B cell (primary cell): ENCODE measurements around the gene IKZF2.

Experiments
- EZH2 ChIP-seq: IDR thresholded peaks from 2 replicates; pipeline ENCODE4 v1.6.1; 2012; ENCODE audit warnings: borderline replicate concordance, low read depth, mild to moderate bottlenecking, moderate library complexity, low read length; ENCODE audit not compliant: insufficient read depth, poor library complexity, severe bottlenecking
- TF ChIP-seq, protein P1 (sequence below): fragments of 200-600 bp; IDR thresholded peaks from one replicate; pipeline ENCODE4 v1.8.0; 2022; ENCODE audit warnings: antibody characterized with exemption, mild to moderate bottlenecking

GRCh38 chr2:213013979-213014378 is 137.4 kb downstream of the IKZF2 start:
- TF ChIP-seq, protein P1, sequence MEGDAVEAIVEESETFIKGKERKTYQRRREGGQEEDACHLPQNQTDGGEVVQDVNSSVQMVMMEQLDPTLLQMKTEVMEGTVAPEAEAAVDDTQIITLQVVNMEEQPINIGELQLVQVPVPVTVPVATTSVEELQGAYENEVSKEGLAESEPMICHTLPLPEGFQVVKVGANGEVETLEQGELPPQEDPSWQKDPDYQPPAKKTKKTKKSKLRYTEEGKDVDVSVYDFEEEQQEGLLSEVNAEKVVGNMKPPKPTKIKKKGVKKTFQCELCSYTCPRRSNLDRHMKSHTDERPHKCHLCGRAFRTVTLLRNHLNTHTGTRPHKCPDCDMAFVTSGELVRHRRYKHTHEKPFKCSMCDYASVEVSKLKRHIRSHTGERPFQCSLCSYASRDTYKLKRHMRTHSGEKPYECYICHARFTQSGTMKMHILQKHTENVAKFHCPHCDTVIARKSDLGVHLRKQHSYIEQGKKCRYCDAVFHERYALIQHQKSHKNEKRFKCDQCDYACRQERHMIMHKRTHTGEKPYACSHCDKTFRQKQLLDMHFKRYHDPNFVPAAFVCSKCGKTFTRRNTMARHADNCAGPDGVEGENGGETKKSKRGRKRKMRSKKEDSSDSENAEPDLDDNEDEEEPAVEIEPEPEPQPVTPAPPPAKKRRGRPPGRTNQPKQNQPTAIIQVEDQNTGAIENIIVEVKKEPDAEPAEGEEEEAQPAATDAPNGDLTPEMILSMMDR = no peak
- no peak for TF ChIP-seq EZH2
